ENCODE measurements around the gene FAM111B. TPM values are rescaled to one million over a fixed set of nuclear protein-coding genes. Genes with fewer than 3 reads are reported as not detected.

The FAM111B gene
- total RNA-seq, 4 donors from 2014 or later, result 0.38 to 1.4 (median 1.1) TPM; not detected in 1

GRCh38 chr11:59117774-59118173 lies 10.7 kb downstream of the FAM111B start:
- no peak for TF ChIP-seq CTCF (IDR thresholded peaks at IDR 0.05; ENCODE audit: low read depth)

DNA sequence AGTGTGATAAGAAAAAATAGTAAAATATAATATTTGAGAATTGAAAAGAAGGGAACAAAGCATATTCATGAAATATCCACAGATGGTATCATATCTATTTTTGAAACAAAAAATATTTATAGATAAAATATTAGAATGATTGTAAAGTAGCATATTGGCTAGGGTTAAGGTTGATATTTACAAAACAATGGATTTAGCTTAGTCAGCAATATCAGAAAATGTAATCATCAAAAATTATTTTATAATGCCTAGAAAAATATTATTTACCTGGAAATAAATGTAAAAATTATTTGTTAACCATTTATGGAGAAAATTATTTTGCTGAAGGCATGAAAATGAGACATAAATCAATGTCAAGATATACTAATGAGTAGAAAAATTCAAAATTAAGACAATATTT lies 12.8 kb downstream of the FAM111B start:
- TF ChIP-seq CTCF (IDR thresholded peaks at IDR 0.05; ENCODE audit: low read depth), result no peak

DNA sequence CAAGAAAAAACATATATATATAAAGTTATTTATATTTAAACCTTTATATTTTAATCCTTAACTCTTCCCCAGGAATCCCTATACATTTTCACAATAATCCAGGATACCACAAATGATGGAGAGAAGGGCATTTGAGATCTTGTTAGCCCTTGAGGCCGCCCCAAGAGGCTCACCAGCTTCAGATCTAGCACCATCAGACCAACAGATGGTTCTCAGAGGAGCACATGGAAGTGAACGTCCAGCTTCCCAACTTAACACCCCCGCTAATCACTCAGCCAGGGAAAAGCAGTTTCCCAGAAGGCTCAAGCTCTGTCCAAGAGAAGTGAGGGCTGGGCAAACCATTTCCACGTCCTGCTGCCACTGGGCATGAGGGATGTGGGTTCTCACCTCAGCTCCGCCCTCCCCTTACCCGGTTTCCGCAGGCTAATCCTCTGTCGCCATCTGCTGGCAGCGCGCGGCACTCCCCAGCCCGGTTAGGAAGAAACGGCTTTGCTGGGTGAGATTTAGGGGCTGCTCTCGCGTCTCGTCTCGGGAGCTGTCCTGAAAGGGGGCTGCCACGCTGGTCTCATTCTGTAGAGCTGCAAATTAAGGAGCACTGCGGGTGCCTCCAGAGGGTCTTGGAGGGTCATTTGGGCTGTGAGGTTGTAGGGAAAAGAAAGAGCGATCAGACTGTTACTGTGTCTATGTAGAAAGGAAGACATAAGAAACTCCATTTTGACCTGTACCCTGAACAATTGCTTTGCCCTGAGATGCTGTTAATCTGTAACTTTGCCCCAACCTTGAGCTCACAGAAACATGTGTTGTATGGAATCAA lies 28.8 kb downstream of the FAM111B start:
- no peak for TF ChIP-seq CTCF (IDR thresholded peaks at IDR 0.05; ENCODE audit: low read depth)

- TF ChIP-seq CTCF (IDR thresholded peaks at IDR 0.05; ENCODE audit: low read depth), result no peak
These were observed 30.2 kb downstream of the FAM111B start for GRCh38 chr11:59137190-59137589.

- TF ChIP-seq CTCF (IDR thresholded peaks at IDR 0.05; ENCODE audit: low read depth), result no peak
These were observed 31.6 kb downstream of the FAM111B start for GRCh38 chr11:59138643-59139042.

- TF ChIP-seq CTCF (IDR thresholded peaks at IDR 0.05; ENCODE audit: low read depth), result no peak
These were observed 34.2 kb downstream of the FAM111B start for GRCh38 chr11:59141191-59141590.

DNA sequence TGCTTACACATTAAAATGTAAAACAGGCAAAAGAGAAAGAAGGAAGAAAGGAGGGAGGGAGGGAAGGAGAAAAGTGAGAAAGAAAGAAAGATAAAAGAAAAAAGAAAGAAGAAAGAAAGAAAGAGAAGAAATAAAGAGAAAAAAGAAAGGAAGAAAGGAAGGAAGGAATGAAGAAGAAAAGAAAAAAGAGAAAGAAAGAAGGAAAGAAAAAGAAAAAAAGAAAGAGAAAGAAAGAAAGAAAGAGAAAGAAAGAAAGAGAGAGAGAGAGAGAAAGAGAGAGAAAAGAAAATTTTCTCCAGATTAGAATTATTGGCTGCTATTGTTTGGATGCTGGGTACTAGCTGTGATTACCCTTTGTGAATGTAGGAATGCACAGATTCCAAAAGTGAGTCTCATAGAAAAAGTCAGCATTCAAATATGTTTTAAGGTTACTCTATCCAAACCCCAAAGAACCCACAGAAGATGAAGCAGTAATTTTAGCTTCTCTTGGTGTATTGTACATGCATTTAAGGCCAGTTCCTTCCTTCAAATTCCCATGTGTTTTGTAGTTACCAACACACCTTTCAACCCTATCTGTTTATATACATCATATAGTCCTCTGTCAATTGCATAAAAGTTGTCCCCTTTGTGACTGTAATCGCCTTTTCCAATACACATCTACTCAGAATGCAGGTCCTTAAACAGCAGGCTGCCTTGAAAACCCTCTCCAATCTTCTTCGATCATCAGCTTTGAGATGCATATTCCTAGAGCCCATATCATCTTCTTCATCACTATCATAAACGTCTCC lies 34.8 kb downstream of the FAM111B start:
- TF ChIP-seq CTCF (IDR thresholded peaks at IDR 0.05; ENCODE audit: low read depth), result no peak

All from subcutaneous adipose tissue (tissue), 4 donors.